ENCODE results near the gene B4GALNT2.

B4GALNT2 gene

GRCh38 chr17:49219987-49220386 is 87.4 kb downstream of the B4GALNT2 start:
- DNase-seq, result no peak
- Histone ChIP-seq H3K36me3 (no peaks in the 10 kb centered on the region), H3K27ac (no peak overlapping the region), H3K9me3 (no peaks in the 10 kb centered on the region), H3K4me3 (no peak overlapping the region), H3K4me1 (peaks cover 0 to 21% (median 19%) of the 10 kb centered on the region in 4 donors), H3K27me3 (peaks cover 0 to 71% of the 10 kb centered on the region in 2 donors)
- no peak for TF ChIP-seq CTCF (IDR thresholded peaks at IDR 0.05)
- intact Hi-C loops (cut with DNase I; ENCODE audit: low total_unique reads), result loop anchor here (5.0 kb wide), 1 partner anchor 72 kb away; no protein-coding TSS in a partner anchor

GRCh38 chr17:49223168-49223516 is 90.6 kb downstream of the B4GALNT2 start:
- TF ChIP-seq CTCF (IDR thresholded peaks at IDR 0.05), result no peak
- Histone ChIP-seq H3K27ac (no peak overlapping the region), H3K36me3 (no peaks in the 10 kb centered on the region), H3K4me1 (peaks cover 0 to 22% (median 15%) of the 10 kb centered on the region in 4 donors), H3K4me3 (no peak overlapping the region), H3K9me3 (no peaks in the 10 kb centered on the region), H3K27me3 (peaks cover 0 to 93% of the 10 kb centered on the region in 2 donors)
- DNase-seq, result no peak
- intact Hi-C loops (cut with DNase I; ENCODE audit: low total_unique reads), result loop anchor here (5.0 kb wide), 1 partner anchor 69 kb away; no protein-coding TSS in a partner anchor

- TF ChIP-seq CTCF (IDR thresholded peaks at IDR 0.05), result peak; percentile 67 to 69
- DNase-seq, result no peak
- Histone ChIP-seq H3K27ac (no peak overlapping the region), H3K36me3 (no peaks in the 10 kb centered on the region), H3K27me3 (peaks cover 0 to 92% of the 10 kb centered on the region in 2 donors), H3K9me3 (no peaks in the 10 kb centered on the region), H3K4me1 (peaks cover 0 to 22% (median 15%) of the 10 kb centered on the region in 4 donors), H3K4me3 (peak overlapping the region in 1 of 2 donors; percentile 26)
- intact Hi-C loops (cut with DNase I; ENCODE audit: low total_unique reads), result loop anchor here (5.0 kb wide), 1 partner anchor 69 kb away; no protein-coding TSS in a partner anchor
Observed at GRCh38 chr17:49223517-49224197, 91.1 kb downstream of the B4GALNT2 start.

- Histone ChIP-seq H3K27ac (no peak overlapping the region), H3K9me3 (no peaks in the 10 kb centered on the region), H3K27me3 (peaks cover 0 to 93% of the 10 kb centered on the region in 2 donors), H3K4me3 (peak overlapping the region in 1 of 2 donors; percentile 26), H3K36me3 (no peaks in the 10 kb centered on the region), H3K4me1 (peaks cover 0 to 21% (median 15%) of the 10 kb centered on the region in 4 donors)
- TF ChIP-seq CTCF (IDR thresholded peaks at IDR 0.05), result no peak
- no peak for DNase-seq
- intact Hi-C loops (cut with DNase I; ENCODE audit: low total_unique reads), result loop anchor here (5.0 kb wide), 1 partner anchor 68 kb away; no protein-coding TSS in a partner anchor
Observed at GRCh38 chr17:49224198-49224996, 91.8 kb downstream of the B4GALNT2 start.

GRCh38 chr17:49224997-49225337 is 92.4 kb downstream of the B4GALNT2 start:
- DNase-seq, result no peak

More at GRCh38 chr17:49224997-49225337, 92.4 kb downstream of the B4GALNT2 start:
- intact Hi-C loops (cut with DNase I; ENCODE audit: low total_unique reads), result loop anchor here (5.0 kb wide), 2 partner anchors 43 to 67 kb away; no protein-coding TSS in a partner anchor
- Histone ChIP-seq H3K36me3 (no peaks in the 10 kb centered on the region), H3K27me3 (peaks cover 0 to 93% of the 10 kb centered on the region in 2 donors), H3K4me3 (no peak overlapping the region), H3K27ac (no peak overlapping the region), H3K9me3 (no peaks in the 10 kb centered on the region), H3K4me1 (peaks cover 0 to 22% (median 20%) of the 10 kb centered on the region in 4 donors)
- no peak for TF ChIP-seq CTCF (IDR thresholded peaks at IDR 0.05)

Data from tibial artery (tissue), 4 donors.